Parathyroid adenoma (tissue), 2 donors: ENCODE data around the gene SPTBN2.
"Not testable (repeated sequence)": the region's sequence is repeated elsewhere in the genome, so short reads cannot be mapped to it uniquely, and the experiment has no call there.

Source experiments
- H2AFZ ChIP-seq: fragments of 300-600 bp; sonication (generic); one replicate; pipeline ENCODE4 v1.7.0; 2017; ENCODE audit warnings: antibody characterized with exemption, mild to moderate bottlenecking
- H3K27ac ChIP-seq: fragments of 300-600 bp; sonication (generic); one replicate; pipeline ENCODE4 v1.7.0; 2017
- H3K27me3 ChIP-seq: fragments of 300-600 bp; sonication (generic); one replicate; pipeline ENCODE4 v1.7.0; 2017; ENCODE audit warnings: low read length; ENCODE audit not compliant: control insufficient read depth, insufficient read depth
- H3K36me3 ChIP-seq: fragments of 300-600 bp; sonication (generic); one replicate; pipeline ENCODE4 v1.7.0; 2017; ENCODE audit warnings: low read length; ENCODE audit not compliant: control insufficient read depth, insufficient read depth
- H3K4me1 ChIP-seq: fragments of 300-600 bp; sonication (generic); one replicate; pipeline ENCODE4 v1.7.0; 2017; ENCODE audit warnings: control low read depth
- H3K4me2 ChIP-seq: fragments of 300-600 bp; sonication (generic); one replicate; pipeline ENCODE4 v1.7.0; 2017; ENCODE audit warnings: low read length
- H3K4me3 ChIP-seq: fragments of 300-600 bp; sonication (generic); one replicate; pipeline ENCODE4 v1.7.0; 2017; ENCODE audit warnings: low read depth, low read length
- H3K79me2 ChIP-seq: fragments of 300-600 bp; sonication (generic); one replicate; pipeline ENCODE4 v1.7.0; 2017; ENCODE audit warnings: control low read depth
- H3K9ac ChIP-seq: fragments of 300-600 bp; sonication (generic); one replicate; pipeline ENCODE4 v1.7.0; 2017; ENCODE audit warnings: mild to moderate bottlenecking
- H3K9me3 ChIP-seq: fragments of 300-600 bp; sonication (generic); one replicate; pipeline ENCODE4 v1.7.0; 2017; ENCODE audit warnings: low read length; ENCODE audit not compliant: control insufficient read depth
- TF ChIP-seq, protein P1 (sequence below): fragments of 300-600 bp; sonication (generic); IDR thresholded peaks from one replicate; pipeline ENCODE4 v1.7.0; 2017; ENCODE audit warnings: antibody characterized with exemption, mild to moderate bottlenecking
- donor health status: primary hyperparathyroidism.

SPTBN2 gene

GRCh38 chr11:66649903-66650302 is 79.1 kb downstream of the SPTBN2 start:
- Histone ChIP-seq H3K4me3 (no peak overlapping the region), H3K27ac (no peak overlapping the region), H3K27me3 (no peaks in the 10 kb centered on the region), H2AFZ (no peak overlapping the region), H3K9me3 (no peaks in the 10 kb centered on the region), H3K4me2 (no peak overlapping the region), H3K79me2 (peaks cover 5% of the 10 kb centered on the region), H3K36me3 (no peaks in the 10 kb centered on the region), H3K9ac (no peak overlapping the region), H3K4me1 (no peaks in the 10 kb centered on the region)
- TF ChIP-seq, protein P1, sequence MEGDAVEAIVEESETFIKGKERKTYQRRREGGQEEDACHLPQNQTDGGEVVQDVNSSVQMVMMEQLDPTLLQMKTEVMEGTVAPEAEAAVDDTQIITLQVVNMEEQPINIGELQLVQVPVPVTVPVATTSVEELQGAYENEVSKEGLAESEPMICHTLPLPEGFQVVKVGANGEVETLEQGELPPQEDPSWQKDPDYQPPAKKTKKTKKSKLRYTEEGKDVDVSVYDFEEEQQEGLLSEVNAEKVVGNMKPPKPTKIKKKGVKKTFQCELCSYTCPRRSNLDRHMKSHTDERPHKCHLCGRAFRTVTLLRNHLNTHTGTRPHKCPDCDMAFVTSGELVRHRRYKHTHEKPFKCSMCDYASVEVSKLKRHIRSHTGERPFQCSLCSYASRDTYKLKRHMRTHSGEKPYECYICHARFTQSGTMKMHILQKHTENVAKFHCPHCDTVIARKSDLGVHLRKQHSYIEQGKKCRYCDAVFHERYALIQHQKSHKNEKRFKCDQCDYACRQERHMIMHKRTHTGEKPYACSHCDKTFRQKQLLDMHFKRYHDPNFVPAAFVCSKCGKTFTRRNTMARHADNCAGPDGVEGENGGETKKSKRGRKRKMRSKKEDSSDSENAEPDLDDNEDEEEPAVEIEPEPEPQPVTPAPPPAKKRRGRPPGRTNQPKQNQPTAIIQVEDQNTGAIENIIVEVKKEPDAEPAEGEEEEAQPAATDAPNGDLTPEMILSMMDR, result no peak

DNA sequence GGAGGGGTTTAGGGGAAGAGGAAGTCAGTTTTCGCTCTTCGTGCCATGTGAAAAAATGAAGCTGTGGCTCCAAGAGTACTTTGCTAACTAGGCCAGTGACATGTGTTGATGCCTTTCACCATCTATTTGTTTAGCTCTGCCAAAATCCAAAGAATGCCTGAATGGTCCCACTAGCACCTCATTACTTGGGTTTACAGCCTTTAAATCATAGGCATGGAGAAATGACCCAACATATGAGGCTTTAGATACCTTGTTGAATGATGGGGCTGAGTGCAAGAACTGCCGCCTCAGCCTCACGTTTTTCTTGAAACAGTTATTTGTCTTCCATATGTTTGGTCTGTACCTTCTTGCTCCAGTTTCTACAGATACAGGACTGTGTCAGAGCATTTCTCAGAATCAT is 82.2 kb downstream of the SPTBN2 start:
- Histone ChIP-seq H3K9me3 (no peaks in the 10 kb centered on the region), H3K4me3 (no peak overlapping the region), H2AFZ (no peak overlapping the region), H3K27ac (no peak overlapping the region), H3K4me2 (no peak overlapping the region), H3K9ac (no peak overlapping the region), H3K4me1 (no peaks in the 10 kb centered on the region), H3K79me2 (peaks cover 23% of the 10 kb centered on the region), H3K27me3 (no peaks in the 10 kb centered on the region), H3K36me3 (no peaks in the 10 kb centered on the region)
- TF ChIP-seq, protein P1, result no peak

- Histone ChIP-seq H3K27ac (no peak overlapping the region), H3K9ac (no peak overlapping the region), H2AFZ (no peak overlapping the region), H3K27me3 (no peaks in the 10 kb centered on the region), H3K4me3 (no peak overlapping the region), H3K4me1 (peaks cover 8% of the 10 kb centered on the region), H3K4me2 (no peak overlapping the region), H3K79me2 (peaks cover 41% of the 10 kb centered on the region), H3K36me3 (no peaks in the 10 kb centered on the region), H3K9me3 (no peaks in the 10 kb centered on the region)
- TF ChIP-seq, protein P1, result no peak
Observed at GRCh38 chr11:66643745-66644437, 85.1 kb downstream of the SPTBN2 start.

DNA sequence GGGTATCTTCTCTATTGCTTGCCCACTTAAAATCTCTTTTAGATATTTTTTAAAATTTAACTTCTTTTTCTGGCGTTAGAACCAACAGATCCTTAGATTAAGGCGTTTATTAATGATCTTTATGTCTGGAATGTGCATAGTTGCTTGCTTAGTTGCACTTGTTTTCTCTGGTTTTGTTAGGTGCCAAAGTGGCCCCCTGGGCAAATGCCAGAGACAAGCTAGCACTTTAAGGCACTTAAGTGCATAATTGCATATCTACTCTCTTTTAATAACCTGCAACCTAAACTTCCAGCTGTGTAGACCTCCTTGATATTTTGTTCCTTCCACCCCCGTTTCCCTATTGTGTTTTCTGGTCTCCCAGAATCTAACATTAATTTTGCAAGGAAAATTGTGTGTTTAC is 87.2 kb downstream of the SPTBN2 start:
- H3K36me3 ChIP-seq, result no peaks in the 10 kb centered on the region
- no peaks in the 10 kb centered on the region for H3K27me3 ChIP-seq
- peaks cover 46% of the 10 kb centered on the region for H3K79me2 ChIP-seq
- no peaks in the 10 kb centered on the region for H3K9me3 ChIP-seq
- no peak overlapping the region for H3K9ac ChIP-seq
- peak overlapping the region; percentile 35 for H3K4me2 ChIP-seq
- H3K4me1 ChIP-seq, result peaks cover 8% of the 10 kb centered on the region
- TF ChIP-seq, protein P1, result no peak
- H3K27ac ChIP-seq, result no peak overlapping the region
- no peak overlapping the region for H2AFZ ChIP-seq
- peak overlapping the region; percentile 33 for H3K4me3 ChIP-seq

- not testable (repeated sequence) for H2AFZ ChIP-seq, H3K4me1 ChIP-seq, H3K9ac ChIP-seq, H3K27me3 ChIP-seq, H3K9me3 ChIP-seq, H3K27ac ChIP-seq, H3K36me3 ChIP-seq, H3K4me3 ChIP-seq
- Histone ChIP-seq H3K79me2 (peaks cover 43% of the 10 kb centered on the region), H3K4me2 (peak overlapping the region; percentile 89)
Observed at GRCh38 chr11:66639814-66640340, 89.1 kb downstream of the SPTBN2 start.
